GM19240 (cell line): ENCODE data around the gene MAP6.

ENCODE experiments used
- DNase-seq: peaks from one replicate; pipeline ENCODE4 v3.0.0; 2011; ENCODE audit warnings: low spot score; ENCODE audit not compliant: insufficient read length

MAP6 gene

GRCh38 chr11:75554258-75555022, 114.4 kb downstream of the MAP6 start:
- DNase-seq = no peak

GRCh38 chr11:75553889-75554257, 115.0 kb downstream of the MAP6 start:
- DNase-seq = no peak

- DNase-seq = no peak
These were observed 115.7 kb downstream of the MAP6 start for GRCh38 chr11:75553182-75553581.

GRCh38 chr11:75549370-75549958, 119.4 kb downstream of the MAP6 start:
- DNase-seq = no peak

GRCh38 chr11:75548595-75549272, 120.1 kb downstream of the MAP6 start:
- no peak for DNase-seq

- peak; percentile 67 for DNase-seq
These were observed 121.2 kb downstream of the MAP6 start for GRCh38 chr11:75547617-75548058.

- DNase-seq = no peak
These were observed 121.7 kb downstream of the MAP6 start for GRCh38 chr11:75547177-75547576.

- no peak for DNase-seq
These were observed 125.0 kb downstream of the MAP6 start for GRCh38 chr11:75543806-75544205.

GRCh38 chr11:75542088-75542438, 126.8 kb downstream of the MAP6 start:
- no peak for DNase-seq

- no peak for DNase-seq
These were observed 127.4 kb downstream of the MAP6 start for GRCh38 chr11:75541193-75542087.

GRCh38 chr11:75539459-75540334, 129.1 kb downstream of the MAP6 start:
- DNase-seq = no peak

GRCh38 chr11:75538150-75538942, 130.5 kb downstream of the MAP6 start:
- DNase-seq = no peak

GRCh38 chr11:75537740-75538139, 131.1 kb downstream of the MAP6 start:
- no peak for DNase-seq
